GM19043 (cell line): ENCODE measurements around the gene MR1.
A peak's percentile ranks its signal among the peaks of the same experiment; 100 is the strongest.

Experiments used
- ATAC-seq: cut with Tn5 transposase; IDR thresholded peaks from one replicate; pipeline ENCODE4 v1.9.1; 2021; ENCODE audit warnings: low read depth; ENCODE audit not compliant: unreplicated experiment

Gene MR1

DNA sequence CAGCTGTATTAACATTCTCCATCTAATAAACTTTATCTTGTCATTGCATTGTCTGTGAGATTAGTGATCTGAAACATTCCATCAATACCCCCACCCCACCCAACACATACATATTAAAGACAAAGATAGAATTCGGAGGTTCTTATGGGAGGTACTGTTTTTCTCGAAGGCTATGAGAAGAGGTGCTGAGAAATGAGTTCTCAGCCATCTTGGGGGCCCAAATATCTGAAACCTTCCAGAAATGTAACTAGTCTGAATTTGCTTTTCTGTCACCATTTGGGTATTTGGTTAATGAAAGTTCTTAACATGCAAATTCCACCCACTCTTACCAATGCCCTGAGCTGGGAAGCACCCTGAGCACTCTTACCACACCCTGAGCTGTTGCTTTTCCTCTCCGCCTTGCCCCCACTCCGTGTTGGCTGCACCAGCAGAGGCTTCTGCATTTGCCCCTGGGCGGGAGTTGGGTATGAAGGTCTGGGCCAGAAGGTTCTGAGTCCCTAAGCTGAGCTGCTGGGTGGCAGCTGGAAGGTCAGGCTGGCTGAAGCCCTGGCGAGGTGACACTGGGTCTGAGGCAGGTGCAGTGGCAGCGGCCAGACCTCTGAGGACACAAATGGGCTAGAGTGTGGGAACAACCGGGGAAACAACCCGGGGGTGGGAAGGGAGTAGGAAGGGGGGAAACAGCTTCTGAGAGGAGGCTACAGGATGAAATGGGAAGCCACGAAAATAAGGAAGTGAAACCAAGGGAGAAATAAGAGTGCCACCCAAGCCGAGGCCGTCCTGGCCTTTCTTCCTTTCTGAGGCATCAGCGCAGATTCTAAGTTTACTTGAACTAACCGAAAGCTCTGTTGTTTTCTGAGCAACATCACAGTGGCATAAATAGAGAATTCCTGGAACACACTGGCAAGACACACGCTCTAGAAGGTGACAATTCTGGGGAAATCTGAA is 28.4 kb downstream of the MR1 start:
- ATAC-seq = peak; percentile 71

GRCh38 chr1:181062836-181063428 is 29.1 kb downstream of the MR1 start:
- ATAC-seq = peak; percentile 65

DNA sequence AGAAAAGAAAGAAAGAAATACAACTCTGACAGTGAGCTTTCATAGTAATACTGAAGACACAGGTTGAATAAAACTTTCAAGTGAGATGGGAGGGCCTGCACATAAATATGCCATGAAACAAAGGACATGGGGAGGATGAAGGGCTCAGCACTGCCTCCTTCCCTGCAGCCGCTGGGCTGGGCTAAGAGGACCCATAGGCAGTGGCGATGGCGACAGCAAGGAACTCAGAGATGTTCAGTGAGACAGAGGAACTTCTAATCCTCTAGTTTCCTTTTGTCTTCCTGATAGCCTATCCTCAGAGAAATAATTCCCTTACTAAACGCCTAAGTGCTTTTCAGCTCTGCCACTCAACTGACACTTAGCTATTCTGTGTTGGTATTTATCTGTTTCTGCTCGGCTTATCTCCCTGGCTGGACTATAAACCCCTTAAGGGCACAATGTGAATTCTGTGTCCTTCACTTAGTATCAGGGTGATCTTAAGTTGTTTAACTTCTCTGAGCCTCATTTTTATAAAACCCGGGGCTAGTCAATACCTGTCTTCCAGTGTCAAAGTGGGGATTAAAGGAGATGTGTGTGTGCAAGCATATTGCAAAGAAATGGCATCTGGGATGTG is 30.3 kb downstream of the MR1 start:
- ATAC-seq = no peak

- no peak for ATAC-seq
Observed at GRCh38 chr1:181064702-181065101, 30.9 kb downstream of the MR1 start.

- ATAC-seq = no peak
Observed at GRCh38 chr1:181073638-181074037, 39.9 kb downstream of the MR1 start.

- no peak for ATAC-seq
Observed at GRCh38 chr1:181075766-181076350, 42.1 kb downstream of the MR1 start.

GRCh38 chr1:181076852-181077251 is 43.1 kb downstream of the MR1 start:
- no peak for ATAC-seq

DNA sequence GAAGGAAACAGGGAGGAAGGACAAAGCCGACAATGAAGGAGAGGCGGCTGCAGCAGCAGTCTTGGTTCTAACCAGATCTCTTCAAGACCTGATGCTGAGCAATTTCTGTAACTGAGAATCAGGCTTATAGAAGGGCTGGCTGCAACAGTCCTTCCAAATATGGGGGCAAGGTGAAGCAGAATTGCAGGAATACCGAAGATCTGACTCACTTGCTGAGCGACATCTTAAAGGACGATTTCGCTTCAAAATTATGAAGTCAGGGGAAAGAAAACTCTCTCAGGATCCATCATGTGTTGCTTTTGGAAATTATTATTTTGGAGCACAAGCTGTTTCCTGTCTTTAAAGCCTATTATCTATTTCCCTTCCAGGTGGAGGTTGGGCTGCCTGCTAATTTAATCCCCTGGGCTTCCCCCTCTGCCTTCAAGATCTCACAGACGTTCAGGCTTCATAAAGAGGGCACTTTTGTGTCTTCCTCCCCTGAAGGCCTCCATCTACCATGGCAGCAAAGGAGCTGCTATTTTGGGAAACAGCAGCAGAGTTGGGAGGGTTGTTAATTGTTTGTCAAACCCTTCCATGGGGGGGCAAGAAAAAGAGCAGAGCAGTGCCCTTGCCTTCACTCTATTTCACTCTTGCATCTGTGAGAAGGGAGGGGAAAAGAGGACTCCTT is 43.9 kb downstream of the MR1 start:
- no peak for ATAC-seq

- ATAC-seq = no peak
Observed at GRCh38 chr1:181079382-181079781, 45.6 kb downstream of the MR1 start.

DNA sequence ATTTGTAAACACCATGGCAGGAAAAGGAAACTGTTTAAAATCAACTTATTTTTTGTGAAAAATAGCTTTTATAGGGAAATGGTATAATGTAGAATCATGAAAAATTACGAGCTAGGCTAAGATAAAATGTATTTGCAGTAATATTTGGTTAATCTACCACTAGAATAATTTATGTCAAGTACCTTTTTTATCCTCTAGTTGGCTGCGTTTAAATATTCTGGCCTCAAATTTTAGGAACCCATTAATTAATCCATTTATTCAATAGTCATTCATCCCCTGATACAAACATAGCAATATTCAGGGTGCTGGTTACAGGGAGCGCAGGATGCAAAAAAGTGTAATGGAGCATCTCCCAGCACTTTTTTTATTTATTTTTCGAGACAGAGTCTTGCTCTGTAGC is 46.1 kb downstream of the MR1 start:
- no peak for ATAC-seq

DNA sequence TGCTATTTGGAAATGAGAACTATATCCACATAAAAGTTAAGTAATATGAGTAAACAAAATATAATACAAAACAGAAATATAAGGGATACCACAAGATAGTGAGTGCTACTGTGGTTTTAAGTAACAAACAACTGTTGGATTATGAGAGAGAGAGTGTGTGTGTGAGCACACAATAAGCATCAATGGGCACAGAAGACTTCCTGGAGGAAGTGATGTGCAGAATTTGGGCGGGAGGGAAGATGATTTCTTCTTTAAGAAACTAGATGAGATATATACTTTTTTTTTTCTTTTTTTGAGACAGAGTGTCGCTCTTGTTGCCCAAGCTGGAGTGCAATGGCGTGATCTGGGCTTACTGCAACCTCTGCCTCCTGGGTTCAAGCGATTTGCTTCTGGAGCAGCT is 46.8 kb downstream of the MR1 start:
- ATAC-seq = no peak

- ATAC-seq = no peak
Observed at GRCh38 chr1:181081395-181081794, 47.6 kb downstream of the MR1 start.

- no peak for ATAC-seq
Observed at GRCh38 chr1:181083842-181084605, 50.2 kb downstream of the MR1 start.

DNA sequence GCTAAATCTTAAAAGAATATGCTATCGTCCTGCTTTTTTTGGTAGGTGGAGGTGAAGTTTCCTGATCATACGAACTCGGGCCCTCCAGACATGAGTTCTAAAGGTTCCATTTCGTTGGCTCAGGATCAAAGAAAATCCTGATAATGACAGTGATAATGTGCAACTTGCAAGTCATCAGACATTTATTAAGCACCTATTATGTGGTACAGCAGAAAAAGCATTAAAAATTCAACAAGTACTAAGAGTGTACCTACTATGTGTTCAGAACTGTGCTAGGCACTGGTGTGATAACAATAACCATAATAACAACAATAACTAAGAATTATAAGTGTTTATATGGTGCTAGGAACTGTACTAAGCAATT is 50.8 kb downstream of the MR1 start:
- ATAC-seq = no peak

DNA sequence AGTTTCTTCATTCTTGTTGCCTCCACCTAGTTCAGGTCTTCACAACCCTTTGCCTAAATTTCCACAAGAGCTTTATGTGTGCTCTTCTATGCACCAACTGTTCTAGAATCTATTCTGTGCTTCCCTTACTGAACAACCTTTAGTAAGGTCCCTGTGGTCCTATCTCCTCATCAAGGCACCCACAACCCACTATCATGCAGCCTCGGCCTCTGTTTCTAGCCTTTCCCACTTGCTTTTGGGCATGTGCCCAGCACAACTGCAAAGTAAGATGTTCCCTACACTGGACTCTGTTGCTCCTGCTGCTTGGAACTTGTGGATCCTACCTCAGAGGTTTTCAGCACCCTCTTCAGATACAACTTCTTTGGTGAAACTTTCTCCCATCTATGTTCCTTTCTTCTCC is 52.3 kb downstream of the MR1 start:
- ATAC-seq = no peak

- no peak for ATAC-seq
Observed at GRCh38 chr1:181086926-181087325, 53.1 kb downstream of the MR1 start.

DNA sequence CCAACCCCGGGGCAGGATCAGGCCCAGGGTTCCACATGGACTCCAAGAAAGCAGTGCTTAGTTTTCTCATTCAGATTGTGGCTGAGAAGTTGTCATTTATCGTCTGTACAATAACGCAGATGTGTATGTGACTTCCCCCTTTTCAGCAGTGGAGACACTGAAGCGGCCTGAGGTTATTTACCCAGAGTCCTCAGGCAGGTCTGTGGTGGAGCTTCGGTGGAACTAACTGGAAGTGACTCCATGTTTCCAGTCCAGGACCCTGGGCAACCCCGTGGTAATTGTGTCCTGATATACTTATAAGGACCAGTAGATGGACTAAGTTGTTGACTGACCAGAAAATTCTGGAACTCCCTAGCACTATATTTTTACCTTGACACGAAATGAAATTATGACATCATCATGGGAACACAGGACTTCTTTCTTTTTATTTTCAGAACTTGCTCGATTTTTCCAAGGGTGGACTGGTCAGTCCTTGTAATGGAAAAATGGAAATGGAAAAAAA is 53.7 kb downstream of the MR1 start:
- no peak for ATAC-seq

DNA sequence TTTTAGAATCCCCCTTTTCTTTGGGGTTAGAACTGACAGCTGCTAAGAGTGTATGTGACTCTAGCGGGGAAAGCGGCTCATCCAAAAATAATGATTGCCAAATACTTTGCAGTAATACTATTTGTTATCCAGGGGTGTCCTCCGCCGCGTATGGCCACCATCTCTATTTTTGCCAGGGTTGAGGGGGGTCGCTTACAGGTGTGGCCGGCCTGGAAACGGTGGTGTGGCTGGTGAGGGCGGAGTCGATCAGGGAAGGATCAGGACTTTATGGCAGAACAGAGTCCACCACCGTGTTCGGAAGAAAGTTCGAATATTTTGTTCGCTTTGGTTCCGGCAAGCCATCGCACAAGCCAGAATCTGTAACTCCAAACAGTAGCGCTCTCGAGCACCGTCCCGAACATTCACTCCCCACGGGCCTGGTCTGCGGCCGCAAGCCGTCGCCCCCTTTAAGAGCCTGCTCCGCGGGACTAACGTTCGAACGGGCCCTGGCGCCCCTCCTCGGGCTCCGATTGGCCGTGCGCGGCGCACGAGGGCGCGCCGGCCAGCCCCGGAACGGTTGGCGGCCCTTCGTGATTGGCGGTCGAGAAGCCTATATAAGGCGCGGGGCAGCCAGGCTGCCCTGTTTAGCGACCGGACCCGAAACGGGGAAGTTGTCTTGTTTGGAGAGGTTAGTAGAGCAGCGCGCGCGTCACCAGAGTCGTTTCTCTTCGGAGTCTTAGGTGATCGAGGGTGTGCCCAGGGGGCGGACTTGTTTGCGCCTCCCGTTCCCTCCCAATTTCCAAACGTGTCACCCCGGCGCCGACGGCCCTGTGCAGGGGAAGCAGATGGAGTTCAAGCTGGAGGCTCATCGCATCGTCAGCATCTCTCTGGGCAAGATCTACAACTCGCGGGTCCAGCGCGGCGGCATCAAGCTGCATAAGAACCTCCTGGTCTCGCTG is 54.6 kb downstream of the MR1 start, which contains the start of gene IER5:
IER5 (plus strand) TSS at position 622 of the 938 bp plus-strand sequence; CDS start at position 825, 203 bp downstream.
- peak; percentile 65 for ATAC-seq
